Measurements from ENCODE around the gene SORBS1. TPM values are rescaled to one million over a fixed set of nuclear protein-coding genes. Genes with fewer than 3 reads are reported as not detected.
A peak's percentile ranks its signal among the peaks of the same experiment; 100 is the strongest.

The SORBS1 gene
- total RNA-seq, 2 donors from 2014 or later: 465 to 617 TPM

DNA sequence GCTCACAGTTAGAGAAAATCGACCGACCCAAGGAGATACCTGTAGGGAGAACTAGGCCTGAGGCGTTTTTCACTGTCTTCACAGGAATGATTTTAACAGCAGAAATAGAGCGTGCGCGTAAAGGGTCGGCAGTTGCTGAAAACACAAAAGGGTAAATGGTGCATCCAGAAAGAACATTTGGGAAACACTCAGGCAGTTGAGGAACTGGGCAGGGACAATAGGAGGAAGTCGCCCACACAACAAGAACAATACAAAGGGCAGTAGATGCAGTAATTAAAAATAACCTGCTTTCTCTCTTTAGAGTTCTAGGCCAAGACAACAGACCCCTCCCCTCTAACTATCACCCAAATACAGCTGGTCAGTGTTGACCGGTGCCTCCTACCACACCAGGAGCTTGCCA lies 126.6 kb downstream of the SORBS1 start:
- ATAC-seq: no peak
- no peak for DNase-seq
- intact Hi-C loops (cut with DNase I): loop anchor here (5.0 to 10.0 kb wide), 2 partner anchors 33 to 130 kb away; partner anchors contain the start of gene SORBS1 (in 1 of the 2)

DNA sequence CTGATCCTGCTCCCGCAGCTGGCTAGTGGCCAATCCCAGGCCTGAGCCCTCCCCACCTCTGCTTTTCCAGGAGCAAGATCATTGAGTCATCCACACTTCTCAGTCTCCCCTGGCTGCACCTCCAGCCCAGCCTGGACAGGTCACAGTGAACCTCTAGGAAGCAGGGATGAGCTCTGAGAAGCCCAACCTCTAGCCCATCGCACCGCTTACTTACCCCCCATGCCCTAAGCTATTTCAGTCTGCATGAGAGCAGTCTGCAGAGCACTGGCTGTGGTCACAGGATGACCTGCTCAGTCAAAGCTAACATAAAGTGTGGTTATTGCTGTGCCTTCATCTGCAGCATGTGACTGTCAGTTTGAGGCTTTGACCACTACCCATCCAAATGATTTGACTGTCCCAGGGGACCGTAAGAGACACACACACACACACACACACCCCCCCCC lies 129.2 kb downstream of the SORBS1 start:
- intact Hi-C loops (cut with DNase I): loop anchor here (2.0 to 10.0 kb wide), 3 partner anchors 35 to 169 kb away; partner anchors contain the start of gene SORBS1 (in 1 of the 2)
- peak in 1 of 2 donors; percentile 29 for ATAC-seq
- no peak for DNase-seq

DNA sequence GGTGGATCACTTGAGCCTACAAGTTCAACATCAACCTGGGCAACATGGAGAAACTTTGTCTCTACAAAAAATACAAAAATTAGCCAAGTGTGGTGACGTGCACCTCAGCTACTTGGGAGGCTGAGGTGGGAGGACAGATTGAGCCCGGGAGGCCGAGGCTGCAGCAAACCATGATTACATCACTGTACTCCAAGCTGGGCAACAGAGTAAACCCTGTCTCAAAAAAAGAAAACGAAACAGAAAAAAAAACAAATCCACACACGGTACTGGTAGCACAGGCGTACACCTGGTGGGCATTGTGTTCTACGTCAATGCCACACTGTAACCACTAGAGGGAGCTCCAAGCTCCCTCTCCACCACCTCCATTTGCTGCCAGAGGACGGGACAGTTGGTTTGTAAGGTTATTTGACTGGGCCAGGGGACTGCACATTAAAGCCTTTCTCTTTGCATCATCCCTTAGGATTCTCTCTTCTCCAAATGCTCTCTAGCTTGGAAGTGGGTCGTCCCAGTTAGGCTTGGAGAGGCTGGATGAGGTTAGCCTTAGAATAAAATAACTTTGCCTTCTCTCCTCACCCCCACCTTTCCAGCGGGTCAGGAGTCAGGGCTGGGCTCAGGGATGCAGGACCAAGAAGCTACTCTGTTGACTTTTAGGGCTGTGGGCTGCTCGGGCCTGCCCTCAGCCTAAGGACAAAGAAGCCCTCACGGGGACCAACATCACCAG lies 130.8 kb downstream of the SORBS1 start:
- peak; percentile 39 for DNase-seq
- ATAC-seq: peak; percentile 70 to 78

DNA sequence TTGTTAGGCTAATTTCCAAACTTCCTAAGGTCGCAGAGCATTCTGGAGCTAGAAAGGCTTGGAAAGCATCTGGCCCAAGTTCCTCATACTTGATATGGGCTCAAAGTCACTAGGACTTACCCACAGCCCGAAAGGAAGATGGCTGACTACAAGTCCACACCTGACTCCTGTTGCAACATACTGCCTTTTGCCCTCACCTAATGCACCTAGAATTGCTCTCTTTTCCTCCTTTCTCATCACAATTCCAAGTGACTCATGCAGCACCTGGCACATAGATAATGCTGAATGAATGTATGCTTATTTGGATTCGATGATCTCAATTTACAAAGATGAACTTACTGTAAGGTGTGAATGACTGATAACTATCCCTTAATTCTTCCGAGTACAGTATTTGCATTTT lies 131.5 kb downstream of the SORBS1 start:
- intact Hi-C loops (cut with DNase I): loop anchor here (1.0 to 10.0 kb wide), 4 partner anchors 38 to 172 kb away; partner anchors contain the start of gene SORBS1 (in 1 of the 2)
- DNase-seq: no peak
- ATAC-seq: no peak

More for the DNA sequence above, 130.8 kb downstream of the SORBS1 start:
- intact Hi-C loops (cut with DNase I): loop anchor here (1.0 to 10.0 kb wide), 4 partner anchors 37 to 171 kb away; partner anchors contain the start of gene SORBS1 (in 1 of the 2)

DNA sequence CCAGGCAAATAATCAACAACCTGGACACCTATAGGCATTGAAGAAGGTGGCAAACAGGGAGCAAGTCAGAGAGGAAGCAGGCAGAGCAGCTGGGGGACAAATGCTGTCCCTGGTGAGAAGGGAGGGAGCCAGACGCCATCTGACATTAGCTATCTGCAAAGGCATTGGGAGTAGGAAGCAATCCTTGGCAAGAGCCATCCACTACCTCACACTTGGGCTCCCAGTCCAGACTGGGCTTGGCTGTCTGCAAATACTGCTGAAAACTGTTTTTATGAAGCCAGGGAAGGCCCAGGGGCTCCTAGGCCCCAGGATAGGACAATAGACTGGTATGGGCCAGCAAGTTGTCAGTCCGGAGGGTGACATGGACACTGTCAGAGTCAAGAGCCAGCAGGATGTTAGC lies 132.5 kb downstream of the SORBS1 start:
- ATAC-seq (peak; percentile 48 to 57), DNase-seq (peak; percentile 37)
- intact Hi-C loops (cut with DNase I): no loop called here

DNA sequence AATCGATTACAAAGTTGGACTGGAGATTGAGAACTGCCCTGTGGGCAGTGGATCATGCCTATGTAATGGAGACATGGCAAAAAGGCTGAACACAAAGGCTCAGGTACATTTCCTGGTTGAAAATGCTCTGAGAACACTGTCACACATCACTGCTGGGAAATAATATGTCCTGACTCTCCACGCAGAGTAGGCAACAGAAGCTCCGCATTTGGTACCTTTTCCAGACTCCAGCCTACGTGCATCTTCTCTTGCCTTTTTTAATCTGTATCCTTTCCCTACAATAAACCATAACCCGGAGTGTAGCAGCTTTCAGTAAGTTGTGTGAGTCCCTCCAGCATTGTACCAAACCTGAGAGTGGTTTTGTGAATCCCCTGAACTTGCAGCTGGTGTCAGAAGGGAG lies 134.7 kb downstream of the SORBS1 start:
- DNase-seq (no peak), ATAC-seq (no peak)
- intact Hi-C loops (cut with DNase I): no loop called here

DNA sequence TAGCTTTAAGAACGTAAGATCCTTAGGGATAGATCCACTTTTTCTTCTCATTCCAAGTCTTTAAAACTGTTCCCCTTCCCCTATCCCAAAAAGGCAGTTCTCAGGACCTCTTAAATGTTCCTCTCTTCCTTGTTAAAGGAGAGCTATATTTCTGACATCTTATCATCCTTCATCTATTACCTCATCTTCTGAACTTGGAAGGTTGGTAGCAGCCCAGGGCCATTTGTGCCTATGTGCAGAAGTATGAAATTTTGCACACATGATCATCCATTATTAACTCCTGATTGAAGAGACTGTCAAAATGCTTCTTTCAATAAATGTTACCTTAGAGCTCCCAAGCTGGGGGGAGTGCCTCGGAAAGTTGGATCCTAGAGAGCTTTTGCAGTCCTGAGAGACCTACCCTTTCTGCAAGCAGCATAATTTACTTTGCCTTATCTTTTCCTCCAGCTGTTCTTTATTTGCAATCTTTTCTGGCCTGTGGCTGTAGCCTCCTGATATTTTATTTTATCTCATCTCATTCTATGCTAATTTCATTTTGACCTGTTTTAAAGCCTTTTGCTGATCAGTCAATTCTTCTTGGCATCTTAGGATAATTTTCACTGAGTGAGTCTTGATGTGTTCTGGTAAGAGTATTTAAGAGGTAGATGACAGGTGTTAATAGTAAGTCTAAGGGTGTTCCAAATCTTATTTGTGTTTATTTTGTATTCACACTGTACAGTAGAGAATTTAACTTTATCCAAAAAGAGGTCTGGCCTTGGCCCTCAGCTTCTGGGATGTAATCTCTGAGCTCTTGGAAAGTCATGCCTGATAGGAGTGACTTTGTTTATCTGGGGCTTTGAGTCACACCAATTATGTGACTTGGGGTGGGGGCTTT lies 135.3 kb downstream of the SORBS1 start:
- ATAC-seq (no peak), DNase-seq (no peak)
- intact Hi-C loops (cut with DNase I): no loop called here

DNA sequence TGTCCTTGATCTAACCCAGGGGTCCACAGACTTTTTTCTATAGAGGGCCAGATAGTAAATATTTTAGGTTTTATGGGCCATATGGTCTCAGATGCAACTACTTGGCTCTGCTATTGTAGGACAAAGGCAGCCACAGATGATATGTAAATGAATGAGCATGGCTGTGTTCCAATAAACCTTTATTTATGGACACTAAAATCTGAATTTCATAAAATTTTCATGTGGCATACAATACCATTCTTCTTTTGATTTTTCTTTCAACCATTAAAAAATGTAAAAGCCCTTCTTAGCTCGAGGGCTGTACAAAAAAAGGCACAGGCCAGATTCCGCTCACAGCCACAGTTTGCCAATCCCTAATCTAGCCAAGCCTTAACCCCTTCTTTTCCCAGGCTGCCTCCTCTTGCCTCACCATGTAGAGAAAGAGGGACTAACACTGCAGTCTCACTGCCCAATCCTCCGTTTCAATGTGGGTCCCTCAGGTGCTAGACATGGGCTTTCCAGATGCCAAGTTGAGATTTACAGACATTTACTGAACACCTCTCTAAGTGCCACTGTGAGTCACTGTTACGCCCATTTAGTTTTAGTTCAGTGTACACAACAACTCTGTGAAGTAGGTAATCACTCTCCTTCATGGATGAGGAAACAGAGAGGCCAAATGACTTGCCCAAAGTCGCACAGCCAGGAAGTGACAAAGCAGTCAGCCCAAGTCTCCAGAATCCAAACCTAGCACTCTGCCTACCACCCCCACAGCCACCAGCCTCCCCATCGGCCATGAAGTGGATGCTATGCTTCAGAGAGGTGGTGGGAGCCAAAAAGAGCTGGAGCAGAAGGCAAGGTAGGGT lies 137.8 kb downstream of the SORBS1 start:
- intact Hi-C loops (cut with DNase I): loop anchor here in 1 of 2 donors (5.0 kb wide), 1 partner anchor 46 kb away; no protein-coding TSS in a partner anchor
- ATAC-seq (peak in 1 of 2 donors; percentile 51), DNase-seq (no peak)

DNA sequence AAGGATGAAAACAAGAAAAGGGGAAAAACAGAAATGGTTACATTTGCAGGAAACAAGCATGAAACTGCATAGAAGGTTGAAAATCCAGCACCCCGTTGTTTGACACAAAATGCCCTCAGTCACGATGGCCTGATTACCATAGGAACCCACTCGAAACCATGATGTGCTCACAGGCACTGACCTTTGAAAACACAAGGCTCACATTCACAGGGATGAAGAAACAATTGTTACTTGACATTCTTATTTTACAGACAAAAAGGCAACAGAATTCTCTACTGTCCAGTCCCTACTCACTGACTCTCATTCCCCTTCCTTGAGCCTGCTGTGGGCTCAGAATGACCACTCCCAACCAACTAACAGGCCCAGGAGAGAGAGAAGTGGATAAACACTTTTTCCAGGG lies 138.9 kb downstream of the SORBS1 start:
- intact Hi-C loops (cut with DNase I): loop anchor here in 1 of 2 donors (5.0 kb wide), 1 partner anchor 45 kb away; no protein-coding TSS in a partner anchor
- DNase-seq: no peak
- ATAC-seq: peak in 1 of 2 donors; percentile 8

DNA sequence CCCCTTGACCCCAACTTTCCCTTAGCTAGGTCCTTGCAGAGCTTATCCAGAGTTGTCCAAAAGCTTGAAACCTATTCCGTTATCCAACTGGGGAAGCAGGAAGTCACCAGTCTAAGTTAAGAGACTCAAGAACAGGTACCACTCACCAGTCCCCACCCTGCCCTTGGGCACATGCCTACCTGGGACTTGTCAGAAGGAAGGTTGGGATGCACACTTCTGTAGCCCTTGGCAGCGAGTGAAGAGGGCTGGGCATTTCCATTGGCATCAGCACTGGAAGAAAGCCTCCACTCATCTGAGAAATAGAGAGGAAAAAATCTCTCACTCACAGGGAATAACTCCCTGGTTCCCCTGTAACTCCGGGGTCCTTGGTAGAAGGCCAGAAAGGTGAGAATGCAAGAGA lies 139.4 kb downstream of the SORBS1 start:
- ATAC-seq: no peak
- intact Hi-C loops (cut with DNase I): loop anchor here in 1 of 2 donors (5.0 kb wide), 1 partner anchor 44 kb away; no protein-coding TSS in a partner anchor

DNA sequence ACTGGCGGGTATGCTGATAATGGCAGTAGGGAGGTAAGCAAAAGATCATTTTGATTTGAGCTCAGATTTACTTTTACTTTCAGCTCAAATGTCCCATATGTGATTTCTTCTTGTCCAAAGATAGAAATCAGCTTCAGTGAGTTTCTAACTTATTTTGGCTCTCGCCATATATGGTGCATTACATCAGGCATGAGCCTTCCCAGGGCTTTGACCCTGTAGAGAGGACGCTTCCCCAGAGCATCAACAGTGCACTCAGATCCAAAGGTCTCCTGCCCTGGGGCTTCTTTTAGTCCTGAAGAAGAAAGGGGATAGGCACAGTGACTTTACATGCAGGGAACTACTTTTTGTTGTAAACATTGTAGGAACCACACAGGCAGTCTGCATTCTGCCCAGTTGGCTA lies 141.8 kb downstream of the SORBS1 start:
- ATAC-seq (no peak), DNase-seq (no peak)
- intact Hi-C loops (cut with DNase I): no loop called here

More for the DNA sequence above, 139.4 kb downstream of the SORBS1 start:
- no peak for DNase-seq

DNA sequence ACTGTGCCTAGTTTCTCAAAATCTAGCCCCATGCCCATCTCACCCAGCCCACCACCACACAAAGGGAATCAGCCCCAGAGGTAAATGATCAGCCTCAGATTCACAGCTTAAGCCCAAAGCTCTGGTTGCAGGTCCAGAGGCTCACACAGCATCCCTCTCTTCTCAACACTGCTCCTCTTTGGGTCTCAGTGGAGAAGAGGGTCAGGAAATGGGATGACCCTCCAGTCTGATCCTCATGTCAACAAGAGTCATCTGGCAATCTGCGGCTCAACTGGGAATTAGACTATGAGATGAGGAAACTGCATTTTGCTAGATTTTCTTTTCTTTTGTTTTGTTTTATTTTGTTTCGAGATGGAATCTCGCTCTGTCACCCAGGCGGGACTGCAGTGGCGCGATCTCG lies 144.2 kb downstream of the SORBS1 start:
- DNase-seq (no peak), ATAC-seq (no peak)
- intact Hi-C loops (cut with DNase I): no loop called here

DNA sequence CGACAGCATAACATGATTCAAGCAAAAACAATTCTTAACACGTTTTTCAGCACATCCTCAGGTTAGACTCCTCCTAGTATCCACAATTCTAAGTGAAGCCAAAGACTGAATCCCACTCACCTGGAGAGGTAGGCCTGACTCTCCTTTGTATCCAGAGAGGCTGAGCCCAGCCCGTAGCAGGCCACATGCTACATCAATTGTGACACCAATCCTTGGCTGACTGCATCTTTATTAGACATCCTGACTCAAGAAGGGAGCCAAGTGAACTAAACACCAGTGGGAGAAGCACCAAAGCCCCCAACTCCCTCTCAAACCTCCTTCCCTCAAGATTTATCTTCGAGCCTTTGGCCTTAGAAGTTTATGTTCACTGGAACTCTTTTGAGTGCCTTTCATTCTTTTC lies 144.9 kb downstream of the SORBS1 start:
- intact Hi-C loops (cut with DNase I): no loop called here
- no peak for DNase-seq
- no peak for ATAC-seq

DNA sequence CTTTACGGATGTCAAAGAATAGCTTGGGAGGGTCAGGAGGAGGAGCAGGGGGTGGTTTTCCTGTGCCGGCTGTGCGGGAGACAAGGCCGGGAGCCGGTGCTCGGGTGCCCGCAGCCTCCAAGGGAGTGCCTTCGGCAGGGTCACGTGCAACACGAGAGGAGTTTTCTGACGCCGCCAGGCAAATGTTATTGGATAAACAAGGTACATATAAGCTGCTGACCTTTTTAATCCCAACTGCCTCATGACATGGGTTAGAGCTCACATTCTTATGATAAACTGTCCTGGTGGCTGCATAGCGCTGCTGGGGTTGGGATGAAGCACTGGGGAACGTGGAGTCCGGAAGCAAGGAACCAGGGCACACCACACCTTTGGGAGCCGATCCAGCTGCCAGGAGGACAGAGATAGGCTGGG lies 145.5 kb downstream of the SORBS1 start:
- DNase-seq (no peak), ATAC-seq (peak; percentile 46 to 48)
- intact Hi-C loops (cut with DNase I): no loop called here

DNA sequence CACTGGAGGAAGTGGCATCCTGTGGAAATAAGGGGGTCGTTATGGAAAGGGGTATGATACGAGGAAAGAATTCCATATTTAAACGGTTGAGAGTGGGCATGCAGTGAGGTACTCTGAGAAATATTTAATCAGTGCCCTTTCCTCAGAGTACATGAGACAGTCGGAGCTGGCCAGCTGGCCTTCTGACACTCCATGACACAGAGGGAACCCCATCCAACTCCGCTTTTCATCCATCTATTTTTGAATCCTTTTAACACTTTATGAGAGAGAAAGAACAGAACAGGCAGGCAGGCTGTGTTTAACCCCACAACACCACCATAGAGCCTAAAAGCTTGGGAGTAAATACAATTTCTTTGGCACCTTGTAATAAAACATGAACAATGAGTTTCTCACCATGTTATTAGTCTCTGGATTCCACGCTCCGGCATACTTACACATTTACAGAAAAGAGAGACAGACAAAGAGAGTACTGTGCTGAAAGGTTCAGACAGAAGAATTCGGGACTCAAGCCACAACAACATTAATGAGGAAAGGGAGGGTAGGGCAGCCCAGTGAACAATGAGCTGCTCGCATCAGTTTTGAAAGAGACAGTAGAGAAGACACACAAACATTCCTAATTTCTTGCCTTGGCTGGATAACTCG lies 146.2 kb downstream of the SORBS1 start:
- intact Hi-C loops (cut with DNase I): no loop called here
- ATAC-seq (peak; percentile 82 to 85), DNase-seq (peak; percentile 61)

DNA sequence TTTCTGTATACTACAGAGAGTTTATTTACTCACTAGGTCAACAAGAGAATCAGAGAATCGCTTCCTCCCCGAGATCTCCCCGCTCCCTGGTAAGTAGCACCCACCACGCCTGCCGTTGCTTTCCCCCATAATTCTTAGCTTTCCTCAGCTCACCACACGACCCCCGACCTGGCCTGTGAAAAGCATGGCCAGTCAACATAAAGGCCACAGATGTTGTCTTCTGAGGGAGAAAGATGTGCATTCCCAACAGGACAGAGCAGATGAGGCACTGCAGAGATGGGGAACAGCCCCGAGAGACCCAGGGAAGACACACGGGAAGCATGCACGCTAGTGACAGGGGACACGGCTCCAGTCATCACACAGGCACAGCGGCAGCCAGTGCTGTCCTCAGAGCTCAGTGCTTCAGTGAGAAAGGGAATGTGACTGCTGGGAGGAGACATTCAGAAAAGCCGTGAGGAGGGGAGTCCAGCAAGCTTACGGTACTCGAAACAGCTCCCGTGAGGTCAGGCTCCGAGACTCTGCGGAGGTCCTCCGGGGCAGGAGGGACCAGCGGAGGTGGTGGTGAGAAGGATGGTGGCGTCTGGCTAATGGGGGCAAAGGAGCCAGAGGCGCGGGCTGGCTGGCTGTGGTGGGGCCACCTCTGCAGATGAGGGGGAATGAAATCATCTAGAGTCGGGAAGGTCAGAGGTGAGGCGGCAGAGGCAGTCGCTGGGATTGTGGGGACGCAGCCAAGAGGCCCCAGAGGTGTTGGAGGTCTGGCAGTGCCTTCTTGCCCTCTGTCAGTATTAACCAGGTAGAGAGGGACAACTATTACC lies 146.9 kb downstream of the SORBS1 start:
- ATAC-seq (peak; percentile 39 to 53), DNase-seq (no peak)
- intact Hi-C loops (cut with DNase I): no loop called here

DNA sequence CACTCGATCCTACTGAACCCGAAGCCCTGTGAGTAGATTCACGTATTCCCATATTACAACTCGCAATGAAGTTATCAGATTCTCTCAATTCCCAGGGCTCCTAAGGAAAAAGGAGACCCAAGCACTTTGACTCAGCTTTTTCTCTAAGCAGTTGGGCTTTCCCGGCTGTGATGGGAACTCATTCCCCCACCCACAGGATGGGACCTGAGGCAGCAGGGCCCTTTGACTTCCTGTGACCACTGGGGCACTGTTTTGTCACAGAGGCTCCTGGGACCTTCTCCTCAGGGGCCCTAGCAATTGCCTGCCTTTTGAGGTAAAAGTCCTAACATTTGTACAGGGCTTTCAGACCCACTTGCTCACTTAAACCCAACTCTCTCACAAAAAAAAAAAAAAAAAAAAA lies 147.6 kb downstream of the SORBS1 start:
- peak in 1 of 2 donors; percentile 14 for ATAC-seq
- DNase-seq: no peak
- intact Hi-C loops (cut with DNase I): no loop called here

Data from left cardiac atrium (tissue), 4 donors.